Measurements from ENCODE around the gene MOV10L1. TPM values are rescaled to one million over a fixed set of nuclear protein-coding genes. Genes with fewer than 3 reads are reported as not detected.
A peak's percentile ranks its signal among the peaks of the same experiment; 100 is the strongest.

Gene MOV10L1
- total and polyA plus RNA-seq, 9 of the 15 experiments (the other 6 are each of a cell fraction or from before 2014, with no cell fraction given): 0.06 to 0.43 (median 0.15) TPM

DNA sequence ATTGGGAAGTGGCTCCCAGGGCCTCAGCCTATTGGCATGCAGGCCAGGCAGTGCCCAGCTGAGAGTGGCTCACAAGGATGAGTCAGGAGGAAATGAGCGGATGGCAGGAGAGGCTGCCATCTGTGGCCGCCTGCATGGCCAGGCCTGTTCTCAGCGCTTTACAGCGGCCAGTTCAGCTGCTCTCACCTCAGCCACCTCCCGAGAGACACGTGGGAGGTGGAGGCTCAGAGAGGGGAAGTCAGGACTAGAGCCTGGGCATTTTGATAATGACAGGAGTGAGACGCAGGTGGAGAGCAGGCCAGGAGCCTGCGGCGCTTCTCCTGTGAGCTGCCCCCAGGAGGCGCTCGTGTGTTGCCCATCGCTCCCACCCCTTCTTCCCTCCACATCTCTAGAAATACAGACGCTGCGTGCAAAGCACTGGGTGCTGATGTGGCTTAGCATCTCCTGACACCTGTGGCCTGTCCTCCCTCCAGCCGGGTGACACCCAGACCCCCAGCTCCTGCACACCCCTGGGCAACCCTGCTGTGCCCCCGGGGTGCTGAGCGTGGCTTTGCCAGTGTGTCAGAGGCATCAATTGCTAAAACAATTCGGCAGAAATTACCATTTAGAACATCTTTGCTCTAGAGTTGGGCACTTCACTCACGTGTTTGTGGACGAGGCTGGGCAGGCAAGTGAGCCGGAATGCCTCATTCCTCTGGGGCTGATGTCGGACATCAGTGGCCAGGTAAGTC is 59.4 kb downstream of the MOV10L1 start (continued):
- TF ChIP-seq, protein P1, sequence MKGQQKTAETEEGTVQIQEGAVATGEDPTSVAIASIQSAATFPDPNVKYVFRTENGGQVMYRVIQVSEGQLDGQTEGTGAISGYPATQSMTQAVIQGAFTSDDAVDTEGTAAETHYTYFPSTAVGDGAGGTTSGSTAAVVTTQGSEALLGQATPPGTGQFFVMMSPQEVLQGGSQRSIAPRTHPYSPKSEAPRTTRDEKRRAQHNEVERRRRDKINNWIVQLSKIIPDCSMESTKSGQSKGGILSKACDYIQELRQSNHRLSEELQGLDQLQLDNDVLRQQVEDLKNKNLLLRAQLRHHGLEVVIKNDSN (CRISPR knock-in tag; IDR thresholded peaks at IDR 0.05): peak; percentile 33; the same call in 1 of the 2 replicates
- TF ChIP-seq, protein P2, sequence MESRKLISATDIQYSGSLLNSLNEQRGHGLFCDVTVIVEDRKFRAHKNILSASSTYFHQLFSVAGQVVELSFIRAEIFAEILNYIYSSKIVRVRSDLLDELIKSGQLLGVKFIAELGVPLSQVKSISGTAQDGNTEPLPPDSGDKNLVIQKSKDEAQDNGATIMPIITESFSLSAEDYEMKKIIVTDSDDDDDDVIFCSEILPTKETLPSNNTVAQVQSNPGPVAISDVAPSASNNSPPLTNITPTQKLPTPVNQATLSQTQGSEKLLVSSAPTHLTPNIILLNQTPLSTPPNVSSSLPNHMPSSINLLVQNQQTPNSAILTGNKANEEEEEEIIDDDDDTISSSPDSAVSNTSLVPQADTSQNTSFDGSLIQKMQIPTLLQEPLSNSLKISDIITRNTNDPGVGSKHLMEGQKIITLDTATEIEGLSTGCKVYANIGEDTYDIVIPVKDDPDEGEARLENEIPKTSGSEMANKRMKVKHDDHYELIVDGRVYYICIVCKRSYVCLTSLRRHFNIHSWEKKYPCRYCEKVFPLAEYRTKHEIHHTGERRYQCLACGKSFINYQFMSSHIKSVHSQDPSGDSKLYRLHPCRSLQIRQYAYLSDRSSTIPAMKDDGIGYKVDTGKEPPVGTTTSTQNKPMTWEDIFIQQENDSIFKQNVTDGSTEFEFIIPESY (CRISPR knock-in tag; IDR thresholded peaks at IDR 0.05): peak; percentile 47
- peak; percentile 49; the same call in 1 of the 2 replicates for TF ChIP-seq TCF3 (CRISPR knock-in tag; IDR thresholded peaks at IDR 0.05)

All from K562 (cell line).